Measurements from ENCODE around the gene TMOD1.

Gene TMOD1

GRCh38 chr9:97548819-97549540, 47.5 kb downstream of the TMOD1 start:
- DNase-seq (ENCODE audit: low spot score): no peak

GRCh38 chr9:97550386-97550785, 48.9 kb downstream of the TMOD1 start:
- DNase-seq (ENCODE audit: low spot score): no peak

GRCh38 chr9:97551308-97551707, 49.8 kb downstream of the TMOD1 start:
- no peak for DNase-seq (ENCODE audit: low spot score)

GRCh38 chr9:97553141-97553540, 51.7 kb downstream of the TMOD1 start:
- DNase-seq (ENCODE audit: low spot score): no peak

- DNase-seq (ENCODE audit: low spot score): no peak
Measured at GRCh38 chr9:97553841-97554240, 52.4 kb downstream of the TMOD1 start.

- no peak for DNase-seq (ENCODE audit: low spot score)
Measured at GRCh38 chr9:97554566-97555075, 53.2 kb downstream of the TMOD1 start.

- DNase-seq (ENCODE audit: low spot score): no peak
Measured at GRCh38 chr9:97555164-97555563, 53.7 kb downstream of the TMOD1 start.

GRCh38 chr9:97556036-97556720, 54.7 kb downstream of the TMOD1 start:
- DNase-seq (ENCODE audit: low spot score): no peak

GRCh38 chr9:97556721-97557605, 55.5 kb downstream of the TMOD1 start:
- DNase-seq (ENCODE audit: low spot score): no peak

- DNase-seq (ENCODE audit: low spot score): no peak
Measured at GRCh38 chr9:97557606-97558095, 56.2 kb downstream of the TMOD1 start.

- DNase-seq (ENCODE audit: low spot score): no peak
Measured at GRCh38 chr9:97558701-97559101, 57.2 kb downstream of the TMOD1 start.

- no peak for DNase-seq (ENCODE audit: low spot score)
Measured at GRCh38 chr9:97559111-97559514, 57.6 kb downstream of the TMOD1 start.

GRCh38 chr9:97560154-97560553, 58.7 kb downstream of the TMOD1 start:
- DNase-seq (ENCODE audit: low spot score): no peak

GRCh38 chr9:97560851-97561250, 59.4 kb downstream of the TMOD1 start:
- DNase-seq (ENCODE audit: low spot score): no peak

- no peak for DNase-seq (ENCODE audit: low spot score)
Measured at GRCh38 chr9:97561501-97561900, 60.0 kb downstream of the TMOD1 start.

GRCh38 chr9:97562542-97562941, 61.1 kb downstream of the TMOD1 start:
- no peak for DNase-seq (ENCODE audit: low spot score)

- no peak for DNase-seq (ENCODE audit: low spot score)
Measured at GRCh38 chr9:97563458-97564135, 62.1 kb downstream of the TMOD1 start.

GRCh38 chr9:97564291-97565175, 63.1 kb downstream of the TMOD1 start:
- DNase-seq (ENCODE audit: low spot score): no peak

GRCh38 chr9:97565262-97565661, 63.8 kb downstream of the TMOD1 start:
- DNase-seq (ENCODE audit: low spot score): no peak

- no peak for DNase-seq (ENCODE audit: low spot score)
Measured at GRCh38 chr9:97567182-97567893, 65.9 kb downstream of the TMOD1 start.

Measured in iPS-NIHi11 (cell line).